Neural cell (in vitro differentiated cells): ENCODE measurements around the gene PLET1. TPM values are rescaled to one million over a fixed set of nuclear protein-coding genes. Genes with fewer than 3 reads are reported as not detected.

Source experiments
- H2AFZ ChIP-seq: fragments of 200-600, 300-800 bp; sonication (generic), shearing (Covaris generic); 2 replicates; pipeline ENCODE4 v1.6.0; 2014; ENCODE audit warnings: low read depth, mild to moderate bottlenecking, antibody characterized with exemption, low read length, moderate library complexity
- H3F3A ChIP-seq: fragments of 200-600 bp; shearing (Covaris generic); 2 replicates; pipeline ENCODE4 v1.6.1; 2016; ENCODE audit warnings: mild to moderate bottlenecking, moderate library complexity, mixed read lengths, antibody characterized with exemption, low read length; ENCODE audit not compliant: insufficient read depth, poor library complexity, severe bottlenecking
- H3K27ac ChIP-seq: fragments of 200-600, 300-800 bp; sonication (generic), shearing (Covaris generic); 2 replicates; pipeline ENCODE4 v1.5.1; 2014; ENCODE audit warnings: mild to moderate bottlenecking, low read length, moderate library complexity
- H3K27me3 ChIP-seq: fragments of 300-800, 200-600 bp; sonication (generic), shearing (Covaris generic); 2 replicates; pipeline ENCODE4 v1.6.0; 2014; ENCODE audit warnings: mild to moderate bottlenecking, low read depth, low read length, moderate library complexity; ENCODE audit not compliant: insufficient read depth
- H3K36me3 ChIP-seq: fragments of 300-800, 200-600 bp; sonication (generic), shearing (Covaris generic); 2 replicates; pipeline ENCODE4 v1.5.1; 2014; ENCODE audit warnings: mild to moderate bottlenecking, antibody characterized with exemption, low read length, moderate library complexity; ENCODE audit not compliant: insufficient read depth
- H3K4me2 ChIP-seq: fragments of 300-800, 200-600 bp; sonication (generic), shearing (Covaris generic); 2 replicates; pipeline ENCODE4 v1.6.0; 2014; ENCODE audit warnings: mild to moderate bottlenecking, low read length
- H3K4me3 ChIP-seq: fragments of 300-800, 200-600 bp; sonication (generic), shearing (Covaris generic); 2 replicates; pipeline ENCODE4 v1.5.1; 2014; ENCODE audit warnings: mild to moderate bottlenecking, low read length, moderate library complexity
- H3K79me2 ChIP-seq: fragments of 200-600 bp; shearing (Covaris generic); replicated peaks from 2 replicates; pipeline ENCODE4 v1.6.0; 2014; ENCODE audit warnings: mild to moderate bottlenecking, low read length, moderate library complexity; ENCODE audit not compliant: insufficient read depth
- H3K9ac ChIP-seq: fragments of 300-800, 200-600 bp; sonication (generic), shearing (Covaris generic); 2 replicates; pipeline ENCODE4 v1.6.1; 2016; ENCODE audit warnings: mild to moderate bottlenecking, low read length, mixed read lengths
- H3K9me2 ChIP-seq: fragments of 200-600 bp; shearing (Covaris generic); 2 replicates; pipeline ENCODE4 v1.6.1; 2016; ENCODE audit warnings: mild to moderate bottlenecking, low read length, mixed read lengths; ENCODE audit not compliant: insufficient read depth
- H3K9me3 ChIP-seq: fragments of 200-600, 300-800 bp; sonication (generic), shearing (Covaris generic); 2 replicates; pipeline ENCODE4 v1.6.1; 2016; ENCODE audit warnings: mild to moderate bottlenecking, mixed run types, low read length, moderate library complexity, mixed read lengths
- H4K20me1 ChIP-seq: fragments of 200-600 bp; shearing (Covaris generic); 2 replicates; pipeline ENCODE4 v1.6.1; 2016; ENCODE audit warnings: mild to moderate bottlenecking, mixed run types; ENCODE audit not compliant: insufficient read depth
- CTCF ChIP-seq: fragments of 450-650 bp; IDR thresholded peaks from 2 replicates; pipeline ENCODE4 v1.5.1; 2014; ENCODE audit warnings: antibody characterized with exemption, mild to moderate bottlenecking, moderate library complexity; ENCODE audit not compliant: poor library complexity, severe bottlenecking
- EP300 ChIP-seq: fragments of 450-650 bp; conservative IDR thresholded peaks from 2 replicates; pipeline ENCODE4 v1.6.1; 2014; ENCODE audit warnings: antibody characterized with exemption, mild to moderate bottlenecking, moderate library complexity; ENCODE audit not compliant: poor library complexity, severe bottlenecking
- EZH2 ChIP-seq: fragments of 200-600, 300-800 bp; shearing (Covaris generic), sonication (generic); IDR thresholded peaks from 2 replicates; pipeline ENCODE4 v1.6.1; 2014; ENCODE audit warnings: antibody characterized with exemption, low read length, borderline replicate concordance, mild to moderate bottlenecking; ENCODE audit not compliant: insufficient read depth, poor library complexity, severe bottlenecking
- MXI1 ChIP-seq: fragments of 450-650 bp; conservative IDR thresholded peaks from 2 replicates; pipeline ENCODE4 v1.6.1; 2014; ENCODE audit warnings: antibody characterized with exemption, mild to moderate bottlenecking; ENCODE audit not compliant: poor library complexity, severe bottlenecking
- POLR2AphosphoS5 ChIP-seq: IDR thresholded peaks from 2 replicates; pipeline ENCODE4 v1.6.1; 2012
- RAD21 ChIP-seq: fragments of 450-650 bp; conservative IDR thresholded peaks from 2 replicates; pipeline ENCODE4 v1.6.1; 2014; ENCODE audit warnings: antibody characterized with exemption, mild to moderate bottlenecking, moderate library complexity
- REST ChIP-seq: IDR thresholded peaks from 2 replicates; pipeline ENCODE4 v1.6.1; 2012; ENCODE audit warnings: borderline replicate concordance
- SMC3 ChIP-seq: fragments of 450-650 bp; conservative IDR thresholded peaks from 2 replicates; pipeline ENCODE4 v1.6.1; 2014; ENCODE audit warnings: antibody characterized with exemption, mild to moderate bottlenecking, moderate library complexity; ENCODE audit not compliant: poor library complexity
- TAF1 ChIP-seq: IDR thresholded peaks from 2 replicates; pipeline ENCODE4 v1.6.1; 2012; ENCODE audit warnings: low read depth
- polyA plus RNA-seq: library from polyadenylated mRNA; depleted of rRNA; stranded (reverse); fragments of >200 nt; gene quantifications from 2 replicates; pipeline ENCODE4 v1.2.3, GENCODE V29; 2014

PLET1 gene
- polyA plus RNA-seq, 1 donor from 2014 or later, result not detected

- H3K9ac ChIP-seq, result no peak overlapping the region
- H3K36me3 ChIP-seq, result no peaks in the 10 kb centered on the region
- H3K9me3 ChIP-seq, result no peaks in the 10 kb centered on the region
- no peak overlapping the region for H3K4me2 ChIP-seq
- TF ChIP-seq POLR2AphosphoS5, result no peak
- no peak for TF ChIP-seq TAF1
- no peak for TF ChIP-seq CTCF
- TF ChIP-seq EP300, result no peak
- peaks cover 27% of the 10 kb centered on the region for H3K79me2 ChIP-seq
- H3K4me3 ChIP-seq, result no peak overlapping the region
- no peak overlapping the region for H2AFZ ChIP-seq
- H3F3A ChIP-seq, result no peaks in the 10 kb centered on the region
- no peaks in the 10 kb centered on the region for H4K20me1 ChIP-seq
- no peaks in the 10 kb centered on the region for H3K27me3 ChIP-seq
- H3K27ac ChIP-seq, result no peak overlapping the region
- no peaks in the 10 kb centered on the region for H3K9me2 ChIP-seq
Observed at GRCh38 chr11:112229159-112229558, 31.5 kb downstream of the PLET1 start.

DNA sequence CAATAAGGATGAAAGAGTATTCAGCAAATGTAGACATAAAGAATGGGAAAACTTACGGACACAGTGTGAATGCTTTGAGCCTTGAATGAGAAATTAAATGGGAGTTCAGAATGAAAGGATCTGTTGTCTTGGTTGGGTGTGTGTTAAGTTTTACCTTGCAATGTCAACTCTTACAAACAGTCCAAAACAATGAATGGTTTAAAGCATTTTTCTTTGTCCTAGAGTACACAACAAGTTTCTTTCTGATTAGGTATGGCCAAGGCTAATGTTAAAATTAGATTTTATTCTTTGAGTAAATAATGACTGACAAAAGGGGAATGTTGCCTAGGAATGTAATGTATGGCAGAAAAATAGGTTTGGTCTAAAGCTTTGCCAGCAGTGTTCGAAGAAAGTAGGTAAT, 32.0 kb downstream of the PLET1 start:
- Histone ChIP-seq H3K4me3 (no peak overlapping the region), H4K20me1 (no peaks in the 10 kb centered on the region), H3F3A (no peaks in the 10 kb centered on the region), H3K9me2 (no peaks in the 10 kb centered on the region), H3K27me3 (no peaks in the 10 kb centered on the region), H3K4me2 (no peak overlapping the region), H3K9ac (no peak overlapping the region), H3K9me3 (no peaks in the 10 kb centered on the region), H3K36me3 (no peaks in the 10 kb centered on the region), H2AFZ (no peak overlapping the region), H3K27ac (no peak overlapping the region), H3K79me2 (peaks cover 27% of the 10 kb centered on the region)
- TF ChIP-seq POLR2AphosphoS5, result no peak
- no peak for TF ChIP-seq SMC3
- no peak for TF ChIP-seq REST
- no peak for TF ChIP-seq EP300
- no peak for TF ChIP-seq CTCF
- no peak for TF ChIP-seq MXI1
- no peak for TF ChIP-seq EZH2
- TF ChIP-seq RAD21, result no peak
- no peak for TF ChIP-seq TAF1
